ENCODE results near the gene LSM11. TPM values are rescaled to one million over a fixed set of nuclear protein-coding genes. Genes with fewer than 3 reads are reported as not detected.
A peak's percentile ranks its signal among the peaks of the same experiment; 100 is the strongest.

LSM11 gene
- total RNA-seq, 1 donor from 2014 or later = 5.6 TPM

DNA sequence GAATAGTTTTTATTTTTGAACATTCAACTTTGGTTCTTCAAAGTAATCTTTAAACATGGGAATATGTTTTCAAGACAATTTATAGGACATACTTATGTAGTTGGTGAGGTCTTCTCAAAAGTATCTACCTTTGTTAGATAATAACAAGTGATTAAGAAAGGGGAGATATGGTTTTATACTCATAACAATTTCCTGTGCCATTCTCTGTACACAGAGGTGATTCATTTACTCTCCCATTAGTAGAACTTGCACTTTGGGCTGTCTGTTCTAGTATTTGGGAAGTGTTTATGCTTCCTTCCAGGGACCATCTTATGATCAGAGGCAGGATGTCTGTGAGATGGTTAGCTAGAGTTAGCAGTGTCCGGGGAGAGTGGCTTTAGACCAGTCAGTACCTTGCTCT, 15.2 kb downstream of the LSM11 start:
- no peaks in the 10 kb centered on the region for H3K9me3 Mint-ChIP-seq
- no peak overlapping the region for H3K27ac Mint-ChIP-seq
- peaks cover 12% of the 10 kb centered on the region for H3K36me3 Mint-ChIP-seq
- no peaks in the 10 kb centered on the region for H3K27me3 Mint-ChIP-seq (ENCODE audit: low read depth)
- peaks cover 12% of the 10 kb centered on the region for H3K4me1 Mint-ChIP-seq
- TF ChIP-seq CTCF (IDR thresholded peaks at IDR 0.05; ENCODE audit: unreplicated experiment) = no peak
- H3K4me3 Mint-ChIP-seq = no peak overlapping the region
- DNase-seq (ENCODE audit: low spot score in 2 of 2, unreplicated experiment in 2 of 2) = no peak

DNA sequence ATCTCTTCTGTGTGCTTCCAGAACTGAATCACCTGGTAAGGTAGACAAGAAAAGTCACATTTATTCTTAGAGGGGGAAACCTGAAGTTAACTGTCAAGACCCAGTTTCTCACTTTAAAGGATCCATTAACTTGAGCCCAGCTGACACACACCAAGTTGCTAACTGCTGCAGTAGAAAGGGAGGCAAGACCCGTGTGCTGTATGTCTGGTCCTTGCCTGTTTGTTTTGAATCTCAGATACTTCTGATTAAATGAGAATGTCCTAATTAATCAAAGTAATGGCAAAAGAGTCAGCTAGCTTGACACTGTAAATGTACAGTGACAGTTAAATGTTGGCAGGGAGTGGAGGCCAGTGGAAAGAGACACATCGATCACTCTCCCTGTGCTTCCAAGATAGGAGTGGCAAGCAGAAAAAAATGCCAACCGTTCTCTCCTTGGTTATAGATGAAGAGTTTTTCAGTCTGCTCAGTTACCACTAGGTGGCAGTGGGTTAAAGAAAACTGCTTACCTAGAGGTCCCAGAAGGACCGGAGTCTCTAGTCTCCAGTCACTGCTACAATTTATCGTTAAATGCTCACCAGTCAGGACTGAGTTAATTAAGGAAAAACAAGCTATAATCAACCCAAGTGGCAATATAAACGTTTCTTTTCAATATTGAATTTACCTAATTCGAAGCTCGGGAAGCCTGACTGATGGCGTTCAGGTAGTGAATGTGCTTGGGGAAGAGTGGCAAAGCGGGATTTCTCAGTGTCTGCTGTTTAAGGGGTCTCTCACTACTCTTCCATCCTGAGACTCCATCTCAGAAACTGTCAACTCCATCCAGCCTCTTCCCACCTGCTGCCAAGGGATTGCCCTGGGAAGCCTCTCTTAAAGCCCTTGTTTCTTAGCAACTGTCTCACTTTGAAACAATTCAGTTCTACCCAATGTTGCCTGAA, 18.4 kb downstream of the LSM11 start:
- Mint-ChIP-seq H3K27ac (no peak overlapping the region), H3K9me3 (no peaks in the 10 kb centered on the region), H3K27me3 (ENCODE audit: low read depth) (peaks cover 12% of the 10 kb centered on the region), H3K4me1 (peaks cover 12% of the 10 kb centered on the region), H3K36me3 (no peaks in the 10 kb centered on the region), H3K4me3 (no peak overlapping the region)
- DNase-seq (ENCODE audit: low spot score in 2 of 2, unreplicated experiment in 2 of 2) = no peak
- peak; percentile 87 for TF ChIP-seq CTCF (IDR thresholded peaks at IDR 0.05; ENCODE audit: unreplicated experiment)

DNA sequence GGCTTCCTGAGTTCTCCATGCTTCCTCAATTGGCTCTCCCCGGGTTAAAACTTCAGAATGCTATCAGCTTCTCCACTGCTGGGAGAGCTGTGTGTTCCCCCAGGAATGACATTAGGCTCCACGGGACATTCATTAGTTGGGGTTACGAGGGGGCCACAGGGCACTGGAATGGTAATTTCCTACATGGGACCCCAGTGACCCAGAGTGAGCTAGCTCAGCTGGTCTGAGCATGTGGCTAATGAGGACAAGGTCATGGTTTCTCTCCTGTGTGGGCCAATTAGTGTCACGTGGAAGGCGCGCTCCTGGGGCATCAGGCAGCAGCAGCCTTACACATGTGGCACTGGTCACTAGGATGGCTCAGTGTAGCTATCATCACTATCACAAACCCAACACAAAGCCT, 21.0 kb downstream of the LSM11 start:
- Mint-ChIP-seq H3K4me3 (no peak overlapping the region), H3K36me3 (no peaks in the 10 kb centered on the region), H3K9me3 (no peaks in the 10 kb centered on the region), H3K4me1 (peaks cover 12% of the 10 kb centered on the region), H3K27ac (no peak overlapping the region), H3K27me3 (ENCODE audit: low read depth) (peaks cover 12% of the 10 kb centered on the region)
- DNase-seq (ENCODE audit: low spot score in 2 of 2, unreplicated experiment in 2 of 2) = no peak
- no peak for TF ChIP-seq CTCF (IDR thresholded peaks at IDR 0.05; ENCODE audit: unreplicated experiment)

GRCh38 chr5:157766442-157766841, 22.9 kb downstream of the LSM11 start:
- no peaks in the 10 kb centered on the region for H3K9me3 Mint-ChIP-seq
- DNase-seq (ENCODE audit: low spot score in 2 of 2, unreplicated experiment in 2 of 2) = no peak
- no peaks in the 10 kb centered on the region for H3K36me3 Mint-ChIP-seq
- H3K4me3 Mint-ChIP-seq = no peak overlapping the region
- peaks cover 11% of the 10 kb centered on the region for H3K4me1 Mint-ChIP-seq
- H3K27ac Mint-ChIP-seq = no peak overlapping the region
- peaks cover 12% of the 10 kb centered on the region for H3K27me3 Mint-ChIP-seq (ENCODE audit: low read depth)
- TF ChIP-seq CTCF (IDR thresholded peaks at IDR 0.05; ENCODE audit: unreplicated experiment) = no peak

DNA sequence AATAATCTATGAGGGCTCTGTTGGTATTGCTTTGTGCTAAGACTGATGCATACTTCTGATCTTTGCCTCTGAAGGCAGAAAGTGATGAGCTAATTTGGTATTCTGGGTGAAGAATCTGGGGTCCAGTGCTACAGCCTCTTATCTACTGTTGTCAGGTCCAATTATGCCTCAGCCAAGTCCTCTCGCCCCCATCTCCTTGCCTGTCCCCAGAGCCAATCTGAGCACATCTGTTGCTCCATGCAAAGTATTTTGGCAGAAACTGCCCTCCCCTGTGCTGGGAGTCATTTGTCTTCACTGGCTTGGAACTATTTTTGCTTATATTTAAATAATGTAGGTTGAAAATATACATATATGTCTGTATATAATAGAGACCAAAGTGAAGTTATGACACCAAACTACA, 23.4 kb downstream of the LSM11 start:
- Mint-ChIP-seq H3K4me1 (peaks cover 6% of the 10 kb centered on the region), H3K9me3 (no peaks in the 10 kb centered on the region), H3K4me3 (no peak overlapping the region), H3K27ac (no peak overlapping the region), H3K27me3 (ENCODE audit: low read depth) (peaks cover 12% of the 10 kb centered on the region), H3K36me3 (no peaks in the 10 kb centered on the region)
- DNase-seq (ENCODE audit: low spot score in 2 of 2, unreplicated experiment in 2 of 2) = no peak
- TF ChIP-seq CTCF (IDR thresholded peaks at IDR 0.05; ENCODE audit: unreplicated experiment) = no peak

All from mesothelial cell of epicardium (in vitro differentiated cells).